ENCODE data around the gene EYA2. TPM values are rescaled to one million over a fixed set of nuclear protein-coding genes. Genes with fewer than 3 reads are reported as not detected.

Gene EYA2
- total RNA-seq, 3 donors from 2014 or later (not counting 1 experiment from before 2014, with no cell fraction given) = 0.30 TPM; not detected in 2

- H3K27me3 Mint-ChIP-seq (ENCODE audit: low read depth in 2 of 2) = peaks cover 6 to 7% of the 10 kb centered on the region in 2 donors
- peak in 2 of 3 donors; percentile 42 to 73 for ATAC-seq
- intact Hi-C loops (cut with micrococcal nuclease) = no loop called here
- Histone ChIP-seq H3K4me1 (ENCODE audit: control insufficient read depth, insufficient read depth, low read length) (peaks cover 7% of the 10 kb centered on the region), H3K9me3 (ENCODE audit: control insufficient read depth, insufficient read depth, low read length) (no peaks in the 10 kb centered on the region), H3K27me3 (ENCODE audit: control insufficient read depth, insufficient read depth, low read length) (no peaks in the 10 kb centered on the region), H3K36me3 (ENCODE audit: control insufficient read depth, insufficient read depth, low read length) (no peaks in the 10 kb centered on the region), H3K27ac (ENCODE audit: low read length) (no peak overlapping the region), H3K4me3 (ENCODE audit: low read length) (no peak overlapping the region)
- no peaks in the 10 kb centered on the region for H3K36me3 Mint-ChIP-seq
- WGBS (ENCODE audit: insufficient coverage) = 68% methylated on average over 19 of the region's 19 CpGs
- no peaks in the 10 kb centered on the region for H3K9me3 Mint-ChIP-seq
- H3K4me1 Mint-ChIP-seq = peaks cover 0 to 6% of the 10 kb centered on the region in 2 donors
- no peak for TF ChIP-seq CTCF (IDR thresholded peaks at IDR 0.05)
- no peak overlapping the region for H3K4me3 Mint-ChIP-seq
- no peak overlapping the region for H3K27ac Mint-ChIP-seq
- peak in 1 of 2 donors; percentile 25 for DNase-seq
These were observed 293.0 kb downstream of the EYA2 start for GRCh38 chr20:47187450-47188195.

- Mint-ChIP-seq H3K36me3 (no peaks in the 10 kb centered on the region), H3K9me3 (no peaks in the 10 kb centered on the region), H3K27ac (no peak overlapping the region), H3K4me1 (peaks cover 0 to 6% of the 10 kb centered on the region in 2 donors), H3K27me3 (ENCODE audit: low read depth in 2 of 2) (peaks cover 6 to 7% of the 10 kb centered on the region in 2 donors), H3K4me3 (no peak overlapping the region)
- no peak overlapping the region for H3K27ac ChIP-seq (ENCODE audit: low read length)
- intact Hi-C loops (cut with micrococcal nuclease) = no loop called here
- no peak overlapping the region for H3K4me3 ChIP-seq (ENCODE audit: low read length)
- DNase-seq (peak in 1 of 2 donors; percentile 37), ATAC-seq (peak in 1 of 3 donors; percentile 21)
- no peaks in the 10 kb centered on the region for H3K36me3 ChIP-seq (ENCODE audit: control insufficient read depth, insufficient read depth, low read length)
- H3K9me3 ChIP-seq (ENCODE audit: control insufficient read depth, insufficient read depth, low read length) = no peaks in the 10 kb centered on the region
- H3K4me1 ChIP-seq (ENCODE audit: control insufficient read depth, insufficient read depth, low read length) = peaks cover 7% of the 10 kb centered on the region
- TF ChIP-seq CTCF (IDR thresholded peaks at IDR 0.05) = no peak
- H3K27me3 ChIP-seq (ENCODE audit: control insufficient read depth, insufficient read depth, low read length) = no peaks in the 10 kb centered on the region
- 50% methylated on average over 5 of the region's 5 CpGs for WGBS (ENCODE audit: insufficient coverage)
These were observed 293.9 kb downstream of the EYA2 start for GRCh38 chr20:47188540-47188939.

GRCh38 chr20:47189060-47189459 is 294.4 kb downstream of the EYA2 start:
- H3K27ac ChIP-seq (ENCODE audit: low read length) = no peak overlapping the region
- 36% methylated on average over 11 of the region's 11 CpGs for WGBS (ENCODE audit: insufficient coverage)
- no peaks in the 10 kb centered on the region for H3K36me3 Mint-ChIP-seq
- peaks cover 0 to 6% of the 10 kb centered on the region in 2 donors for H3K4me1 Mint-ChIP-seq
- H3K4me1 ChIP-seq (ENCODE audit: control insufficient read depth, insufficient read depth, low read length) = peaks cover 7% of the 10 kb centered on the region
- DNase-seq (no peak), ATAC-seq (peak in 1 of 3 donors; percentile 35)
- no peak overlapping the region for H3K27ac Mint-ChIP-seq
- H3K4me3 ChIP-seq (ENCODE audit: low read length) = no peak overlapping the region
- no peaks in the 10 kb centered on the region for H3K36me3 ChIP-seq (ENCODE audit: control insufficient read depth, insufficient read depth, low read length)
- intact Hi-C loops (cut with micrococcal nuclease) = no loop called here
- no peaks in the 10 kb centered on the region for H3K9me3 ChIP-seq (ENCODE audit: control insufficient read depth, insufficient read depth, low read length)
- TF ChIP-seq CTCF (IDR thresholded peaks at IDR 0.05) = no peak
- H3K27me3 ChIP-seq (ENCODE audit: control insufficient read depth, insufficient read depth, low read length) = no peaks in the 10 kb centered on the region
- peaks cover 6 to 7% of the 10 kb centered on the region in 2 donors for H3K27me3 Mint-ChIP-seq (ENCODE audit: low read depth in 2 of 2)
- no peak overlapping the region for H3K4me3 Mint-ChIP-seq
- H3K9me3 Mint-ChIP-seq = no peaks in the 10 kb centered on the region

Data from natural killer cell (primary cell).